Measurements from ENCODE around the gene B3GNT8.
"Not testable (repeated sequence)": the region's sequence is repeated elsewhere in the genome, so short reads cannot be mapped to it uniquely, and the experiment has no call there.

The B3GNT8 gene

DNA sequence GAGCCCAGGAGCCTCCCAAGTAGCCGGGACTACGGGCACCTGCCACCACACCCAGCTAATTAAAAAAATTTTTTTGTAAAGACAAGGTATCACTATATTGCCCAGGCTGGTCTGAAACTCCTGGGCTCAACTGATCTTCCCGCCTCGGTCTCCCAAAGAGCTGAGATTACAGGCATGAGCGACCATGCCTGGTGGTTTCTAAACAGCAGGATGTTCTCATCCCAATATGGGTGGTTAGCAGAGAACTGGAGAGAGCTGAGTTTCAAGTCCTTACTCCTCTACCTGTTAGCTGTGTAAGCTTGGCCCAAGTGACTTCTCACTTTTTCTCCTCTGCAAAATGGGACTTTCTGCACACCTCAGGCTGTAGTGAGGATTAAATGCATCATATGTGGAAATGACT lies 42.8 kb downstream of the B3GNT8 start:
- no peak for DNase-seq

DNA sequence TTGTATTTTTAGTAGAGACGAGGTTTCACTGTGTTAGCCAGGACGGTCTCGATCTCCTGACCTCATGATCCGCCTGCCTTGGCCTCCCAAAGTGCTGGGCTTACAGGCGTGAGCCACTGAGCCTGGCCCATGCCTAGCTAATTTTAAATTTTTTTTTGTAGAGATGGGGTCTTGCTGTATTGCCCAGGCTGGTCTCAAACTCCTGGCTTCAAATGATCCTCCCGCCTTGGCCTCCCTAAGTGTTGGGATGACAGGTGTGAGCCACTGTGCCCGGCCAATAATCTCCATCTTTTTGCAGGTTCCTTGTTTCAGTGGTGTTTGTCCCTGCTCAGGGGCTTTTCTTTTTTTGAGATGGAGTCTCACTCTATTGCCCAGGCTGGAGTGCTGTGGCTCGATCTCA lies 45.6 kb downstream of the B3GNT8 start:
- not testable (repeated sequence) for DNase-seq

DNA sequence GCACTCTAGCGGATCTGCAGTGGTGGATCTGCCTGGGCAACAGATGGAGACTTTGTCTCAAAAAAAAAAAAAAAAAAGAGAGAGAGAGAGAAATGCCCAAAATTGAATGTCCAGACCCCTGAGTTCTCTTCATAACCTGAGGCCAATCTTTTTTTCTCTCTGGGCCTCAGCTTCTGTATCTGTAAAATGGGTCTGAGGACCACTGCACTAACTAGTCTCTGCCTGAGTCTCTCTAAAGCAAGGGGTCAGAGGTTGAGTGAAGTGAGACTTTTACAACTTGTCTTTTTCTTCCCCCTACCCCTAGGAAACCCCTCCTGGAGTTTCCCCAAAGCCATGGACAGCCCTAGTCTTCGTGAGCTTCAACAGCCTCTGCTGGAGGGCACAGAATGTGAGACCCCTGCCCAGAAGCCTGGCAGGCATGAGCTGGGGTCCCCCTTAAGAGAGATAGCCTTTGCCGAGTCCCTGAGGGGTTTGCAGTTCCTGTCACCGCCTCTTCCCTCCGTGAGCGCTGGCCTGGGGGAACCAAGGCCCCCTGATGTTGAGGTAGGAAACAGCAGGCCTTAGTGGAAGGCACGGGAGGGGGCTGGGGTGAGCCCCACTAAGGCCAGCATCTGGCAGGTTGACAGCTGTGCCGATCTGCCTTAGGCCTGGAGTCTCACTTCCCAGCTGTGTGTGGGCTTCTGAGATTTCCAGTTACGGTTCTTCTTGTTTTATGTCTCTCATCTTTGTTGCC lies 49.0 kb downstream of the B3GNT8 start:
- no peak for DNase-seq

DNA sequence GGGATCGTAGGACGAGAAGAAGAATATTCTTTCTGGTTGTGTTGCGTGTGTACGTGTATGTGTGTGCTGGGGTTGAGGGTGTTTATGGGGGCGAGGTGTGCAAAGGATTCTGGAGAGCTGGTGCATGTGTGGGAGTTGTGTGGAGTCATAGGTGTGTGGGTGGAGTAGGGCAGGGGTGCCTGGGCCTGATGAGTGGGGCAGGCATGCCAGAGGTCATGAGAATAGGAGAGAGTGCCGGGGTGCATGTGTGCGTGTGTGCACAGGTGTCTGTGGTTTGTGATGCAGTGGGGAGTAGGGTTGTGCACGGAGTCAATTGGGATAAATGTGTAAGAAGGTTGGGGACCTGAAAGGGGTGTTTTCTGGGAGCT lies 50.2 kb downstream of the B3GNT8 start:
- no peak for DNase-seq

DNA sequence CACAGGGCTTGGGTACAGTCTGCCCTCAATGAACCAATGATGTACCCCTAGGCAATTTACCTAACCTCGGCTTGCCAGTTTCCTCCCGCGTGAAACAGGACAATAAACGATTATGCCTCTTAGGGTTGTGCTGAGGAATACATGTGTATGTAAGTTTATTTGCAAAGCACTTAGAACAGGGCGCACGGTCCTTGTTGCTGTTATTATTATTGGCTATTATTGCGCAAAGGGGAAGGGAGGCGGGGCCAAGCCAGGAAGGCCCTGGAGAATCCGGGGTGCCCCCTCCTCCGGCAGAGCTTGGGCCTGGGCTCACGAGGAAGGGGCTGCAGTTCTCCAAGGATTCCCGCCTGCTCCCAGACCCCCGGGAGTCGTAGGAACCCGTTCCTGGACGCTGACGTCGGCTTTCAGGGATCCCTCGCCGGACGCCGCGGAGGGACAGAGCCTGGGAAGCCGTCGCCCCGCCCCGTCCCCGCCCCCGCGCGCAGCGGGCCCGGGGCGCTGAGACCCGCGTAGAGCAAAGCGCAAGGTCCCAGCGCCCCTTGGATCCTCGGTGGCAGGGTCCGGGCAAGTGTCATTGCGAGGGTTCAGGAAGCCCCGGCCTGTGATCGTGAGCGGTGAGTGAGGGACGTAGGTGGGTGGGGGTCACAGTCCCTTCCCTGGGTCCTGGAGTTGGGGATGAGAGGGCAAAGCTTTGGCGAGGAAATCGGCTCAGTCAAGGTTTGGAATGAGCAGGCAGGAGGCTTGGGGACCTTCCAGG lies 50.8 kb downstream of the B3GNT8 start, which contains the start of gene TMEM91:
Gene TMEM91, plus strand, starts transcription at position 293 of the 757 bp plus-strand sequence. CDS start 1,777 bp downstream, outside the sequence.
- no peak for DNase-seq

Data from SHP77 (cell line).